ENCODE measurements around the gene EID3. TPM values are rescaled to one million over a fixed set of nuclear protein-coding genes. Genes with fewer than 3 reads are reported as not detected.

Gene EID3
- total and polyA plus RNA-seq, 4 experiments from 2014 or later = 9.4 to 15.6 (median 11.3) TPM

DNA sequence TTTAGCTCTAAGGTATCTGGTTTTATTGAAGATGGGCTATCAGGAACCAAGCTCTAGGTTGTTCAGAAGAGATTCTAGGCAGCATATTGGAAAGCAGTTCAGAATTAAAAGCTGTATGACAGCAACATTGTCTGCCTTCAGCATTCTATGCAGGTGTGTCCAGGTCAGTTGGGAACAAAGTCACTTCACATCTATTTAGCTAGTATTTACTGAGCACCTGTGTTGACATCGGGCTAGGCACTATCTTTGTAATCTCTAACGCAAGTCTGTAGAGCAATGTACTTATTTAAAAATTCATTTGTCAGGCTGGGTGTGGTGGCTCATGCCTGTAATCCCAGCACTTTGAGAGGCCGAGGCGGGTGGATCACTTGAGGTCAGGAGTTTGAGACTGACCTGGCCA, 6.8 kb upstream of the EID3 start:
- CTCF ChIA-PET (ENCODE audit: partially characterized antibody) = interaction anchor here (0.7 to 5.8 kb wide), 2 partner anchors 9 to 73 kb away, joined by 4 to 35 read pairs; no protein-coding TSS in a partner anchor
- Histone ChIP-seq H3K4me3 (ENCODE audit: low read length in 2 of 2) (no peak overlapping the region), H3K9me3 (ENCODE audit: control insufficient read depth in 1 of 2, low read length in 2 of 2) (no peaks in the 10 kb centered on the region), H3K27ac (ENCODE audit: low read depth, low read length) (no peak overlapping the region), H3K27me3 (ENCODE audit: insufficient read depth, low read length) (no peaks in the 10 kb centered on the region), H3K4me1 (ENCODE audit: insufficient read depth, low read length) (peaks cover 8% of the 10 kb centered on the region), H3K36me3 (ENCODE audit: insufficient read depth, low read length) (peaks cover 13% of the 10 kb centered on the region)
- POLR2A ChIA-PET (ENCODE audit: partially characterized antibody) = interaction anchor here (1.7 kb wide), 1 partner anchor 9 kb away, joined by 8 read pairs; no protein-coding TSS in a partner anchor
- Mint-ChIP-seq H3K36me3 (peaks cover 23 to 47% of the 10 kb centered on the region in 2 donors), H3K9me3 (no peaks in the 10 kb centered on the region), H3K4me3 (no peak overlapping the region), H3K27ac (peak overlapping the region in 1 of 7 donors; percentile 87), H3K4me1 (peaks cover 23 to 58% (median 31%) of the 10 kb centered on the region in 4 donors), H3K27me3 (no peaks in the 10 kb centered on the region)
- DNase-seq = no peak
- intact Hi-C loops (cut with micrococcal nuclease) = no loop called here

DNA sequence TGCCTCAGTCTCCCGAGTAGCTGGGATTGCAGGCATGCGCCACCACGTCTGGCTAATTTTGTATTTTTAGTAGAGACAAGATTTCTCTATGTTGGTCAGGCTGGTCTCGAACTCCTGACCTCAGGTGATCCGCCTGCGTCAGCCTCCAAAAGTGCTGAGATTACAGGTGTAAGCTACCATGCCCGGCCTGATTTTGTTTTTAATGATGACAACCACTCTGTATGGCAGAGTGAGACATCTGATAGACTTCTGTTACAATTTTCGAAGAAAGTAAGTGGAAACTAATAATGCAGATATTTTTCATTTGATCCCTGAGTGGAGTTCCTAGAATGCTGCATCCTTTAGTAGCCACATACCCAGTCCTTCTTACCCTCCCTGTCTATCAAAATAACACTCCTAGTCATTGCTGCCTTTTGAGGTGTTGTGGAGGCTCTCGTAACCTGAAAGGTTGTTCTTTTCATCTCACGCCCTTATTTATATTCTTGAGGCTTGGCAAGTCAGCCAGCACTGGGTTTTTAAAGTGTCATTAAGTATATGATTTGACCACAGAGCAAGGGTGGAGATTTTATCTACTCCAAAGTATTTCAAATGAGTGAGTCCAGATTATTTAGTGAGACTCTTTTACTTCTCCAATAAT, 5.9 kb upstream of the EID3 start:
- intact Hi-C loops (cut with micrococcal nuclease) = no loop called here
- Mint-ChIP-seq H3K27ac (peak overlapping the region in 2 of 7 donors; percentile 48 to 60), H3K36me3 (peaks cover 16 to 40% of the 10 kb centered on the region in 2 donors), H3K27me3 (no peaks in the 10 kb centered on the region), H3K9me3 (no peaks in the 10 kb centered on the region), H3K4me3 (no peak overlapping the region), H3K4me1 (peaks cover 20 to 61% (median 32%) of the 10 kb centered on the region in 4 donors)
- no peak for DNase-seq
- Histone ChIP-seq H3K27me3 (ENCODE audit: insufficient read depth, low read length) (no peaks in the 10 kb centered on the region), H3K27ac (ENCODE audit: low read depth, low read length) (no peak overlapping the region), H3K4me3 (ENCODE audit: low read length in 2 of 2) (no peak overlapping the region), H3K4me1 (ENCODE audit: insufficient read depth, low read length) (peaks cover 8% of the 10 kb centered on the region), H3K36me3 (ENCODE audit: insufficient read depth, low read length) (peaks cover 9% of the 10 kb centered on the region), H3K9me3 (ENCODE audit: control insufficient read depth in 1 of 2, low read length in 2 of 2) (no peaks in the 10 kb centered on the region)
- ChIA-PET CTCF (ENCODE audit: partially characterized antibody) (interaction anchor here (5.8 kb wide), 1 partner anchor 10 kb away, joined by 35 read pairs; no protein-coding TSS in a partner anchor), POLR2A (ENCODE audit: partially characterized antibody) (interaction anchor here (1.7 kb wide), 1 partner anchor 10 kb away, joined by 8 read pairs; no protein-coding TSS in a partner anchor)

DNA sequence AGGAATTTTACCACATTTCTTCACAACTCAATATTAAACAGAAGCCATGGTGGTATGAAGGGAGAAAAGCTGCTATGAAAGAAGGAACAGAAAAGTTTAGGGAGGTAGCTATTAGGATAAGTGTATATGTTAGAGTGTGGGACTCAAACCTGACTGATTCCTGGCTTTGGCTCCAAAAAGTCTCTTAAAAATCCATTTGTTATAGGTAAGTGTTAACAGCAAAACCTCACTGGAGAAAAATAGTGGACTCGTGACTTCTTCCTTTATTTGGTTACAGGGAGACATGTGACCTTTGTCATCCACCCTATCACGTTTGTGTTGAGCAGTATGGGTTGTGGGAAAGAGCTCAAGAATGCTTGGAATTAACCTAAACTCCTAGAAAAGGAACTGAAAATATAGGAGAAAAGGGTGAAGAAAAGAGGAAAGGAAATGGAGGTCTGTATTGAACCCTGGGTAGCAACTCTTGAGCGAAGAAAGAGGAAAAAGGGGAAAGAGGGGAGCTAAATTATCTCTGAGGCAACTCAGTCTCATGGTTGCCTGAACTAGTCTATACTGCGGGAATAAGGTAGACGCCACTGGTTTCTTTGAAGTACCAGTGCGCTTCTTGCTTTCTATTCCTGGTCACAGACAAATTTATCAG, 3.6 kb upstream of the EID3 start:
- ChIA-PET POLR2A (ENCODE audit: partially characterized antibody) (interaction anchor here (1.3 to 2.8 kb wide), 2 partner anchors 11 to 13 kb away, joined by 5 to 19 read pairs; no protein-coding TSS in a partner anchor), CTCF (ENCODE audit: partially characterized antibody) (interaction anchor here (0.7 to 5.8 kb wide), 3 partner anchors 10 to 360 kb away, joined by 3 to 35 read pairs (median 4); no protein-coding TSS in a partner anchor)
- DNase-seq = no peak
- Mint-ChIP-seq H3K27me3 (no peaks in the 10 kb centered on the region), H3K36me3 (peaks cover 10 to 25% of the 10 kb centered on the region in 2 donors), H3K27ac (peak overlapping the region in 4 of 7 donors; percentile 13 to 57 (median 32)), H3K4me3 (peak overlapping the region in 1 of 8 donors; percentile 16), H3K9me3 (no peaks in the 10 kb centered on the region), H3K4me1 (peaks cover 31 to 68% (median 45%) of the 10 kb centered on the region in 4 donors)
- Histone ChIP-seq H3K27me3 (ENCODE audit: insufficient read depth, low read length) (no peaks in the 10 kb centered on the region), H3K4me1 (ENCODE audit: insufficient read depth, low read length) (peaks cover 26% of the 10 kb centered on the region), H3K36me3 (ENCODE audit: insufficient read depth, low read length) (peaks cover 3% of the 10 kb centered on the region), H3K27ac (ENCODE audit: low read depth, low read length) (no peak overlapping the region), H3K9me3 (ENCODE audit: control insufficient read depth in 1 of 2, low read length in 2 of 2) (no peaks in the 10 kb centered on the region), H3K4me3 (ENCODE audit: low read length in 2 of 2) (no peak overlapping the region)
- intact Hi-C loops (cut with micrococcal nuclease) = loop anchor here (5.0 to 10.0 kb wide), 3 partner anchors 165 to 238 kb away; partner anchors contain the start of gene HCFC2

DNA sequence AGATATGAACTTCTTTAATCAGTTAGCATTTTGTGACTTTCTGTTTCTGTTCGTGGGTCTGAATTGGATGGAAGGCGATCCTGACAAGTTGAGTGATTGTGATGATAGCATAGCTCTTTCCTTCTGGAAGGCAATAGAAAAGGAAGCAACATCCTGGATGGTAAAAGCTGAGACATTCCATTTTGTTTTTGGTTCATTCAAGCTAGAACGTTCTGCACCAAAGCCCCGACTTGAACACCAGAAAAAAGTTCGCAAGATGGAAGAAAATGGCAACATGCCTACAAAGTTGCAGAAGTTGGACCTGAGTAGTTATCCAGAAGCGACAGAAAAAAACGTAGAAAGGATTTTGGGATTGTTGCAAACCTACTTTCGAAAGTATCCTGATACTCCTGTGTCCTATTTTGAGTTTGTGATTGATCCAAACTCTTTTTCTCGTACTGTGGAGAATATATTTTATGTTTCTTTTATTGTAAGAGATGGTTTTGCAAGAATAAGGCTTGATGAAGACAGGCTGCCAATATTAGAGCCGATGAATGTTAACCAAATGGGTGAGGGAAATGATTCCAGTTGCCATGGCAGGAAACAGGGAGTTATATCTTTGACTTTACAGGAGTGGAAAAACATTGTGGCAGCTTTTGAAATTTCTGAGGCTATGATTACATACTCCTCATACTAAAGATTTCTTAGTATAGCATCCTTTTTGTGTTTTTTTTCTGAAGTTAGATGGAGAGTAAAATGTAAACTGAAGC, 896 bp downstream of the EID3 start:
- intact Hi-C loops (cut with micrococcal nuclease) = loop anchor here (5.0 to 10.0 kb wide), 3 partner anchors 160 to 242 kb away; partner anchors contain the start of gene HCFC2
- Histone ChIP-seq H3K36me3 (ENCODE audit: insufficient read depth, low read length) (no peaks in the 10 kb centered on the region), H3K4me1 (ENCODE audit: insufficient read depth, low read length) (peaks cover 41% of the 10 kb centered on the region), H3K9me3 (ENCODE audit: control insufficient read depth in 1 of 2, low read length in 2 of 2) (no peaks in the 10 kb centered on the region), H3K27me3 (ENCODE audit: insufficient read depth, low read length) (no peaks in the 10 kb centered on the region), H3K27ac (ENCODE audit: low read depth, low read length) (peak overlapping the region; percentile 95), H3K4me3 (ENCODE audit: low read length in 2 of 2) (peak overlapping the region; percentile 64 to 67)
- no peaks in the 10 kb centered on the region for H3K27me3 Mint-ChIP-seq
- H3K27ac Mint-ChIP-seq = peak overlapping the region; percentile 97 to 98 (median 98)
- ChIA-PET CTCF (ENCODE audit: partially characterized antibody) (interaction anchor here (0.7 to 3.5 kb wide), 8 partner anchors 9 to 90 kb away, joined by 3 to 41 read pairs (median 8); partner anchors contain the start of gene TXNRD1), POLR2A (ENCODE audit: partially characterized antibody) (interaction anchor here (0.9 to 3.2 kb wide), 9 partner anchors 9 to 803 kb away, joined by 3 to 97 read pairs (median 5); partner anchors contain the start of genes HSP90B1, NFYB, TDG and WASHC4)
- no peaks in the 10 kb centered on the region for H3K9me3 Mint-ChIP-seq
- peaks cover 43 to 83% (median 58%) of the 10 kb centered on the region in 4 donors for H3K4me1 Mint-ChIP-seq
- peaks cover 4 to 9% of the 10 kb centered on the region in 2 donors for H3K36me3 Mint-ChIP-seq
- peak overlapping the region; percentile 90 to 99 (median 97) for H3K4me3 Mint-ChIP-seq
- no peak for DNase-seq

DNA sequence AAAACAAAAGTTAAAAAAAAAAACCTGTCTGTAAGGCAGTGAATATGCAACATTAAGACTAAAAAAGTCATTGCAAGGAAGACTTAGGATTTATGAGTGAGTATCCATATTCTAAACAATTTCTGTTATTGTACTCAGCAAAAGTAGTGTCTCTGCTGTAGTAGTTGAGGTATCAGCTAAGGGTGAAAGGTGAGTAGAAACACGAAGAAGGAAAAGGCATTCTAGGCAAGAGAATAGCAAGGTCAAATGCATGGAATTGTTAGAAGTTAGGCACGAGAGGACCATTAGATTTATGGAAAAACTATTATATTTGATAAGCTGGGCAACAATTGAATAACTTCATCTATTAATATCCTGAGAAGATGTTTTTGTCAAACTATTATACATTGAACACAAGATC, 1.8 kb downstream of the EID3 start:
- Mint-ChIP-seq H3K9me3 (no peaks in the 10 kb centered on the region), H3K4me3 (peak overlapping the region in 7 of 8 donors; percentile 31 to 99 (median 97)), H3K4me1 (peaks cover 41 to 80% (median 55%) of the 10 kb centered on the region in 4 donors), H3K27me3 (no peaks in the 10 kb centered on the region), H3K36me3 (peaks cover 7 to 8% of the 10 kb centered on the region in 2 donors), H3K27ac (peak overlapping the region in 6 of 7 donors; percentile 5 to 97 (median 52))
- CTCF ChIA-PET (ENCODE audit: partially characterized antibody) = interaction anchor here (1.1 to 3.5 kb wide), 4 partner anchors 17 to 90 kb away, joined by 3 to 41 read pairs (median 9); partner anchors contain the start of gene TXNRD1
- H3K4me1 ChIP-seq (ENCODE audit: insufficient read depth, low read length) = peaks cover 41% of the 10 kb centered on the region
- H3K4me3 ChIP-seq (ENCODE audit: low read length in 2 of 2) = no peak overlapping the region
- POLR2A ChIA-PET (ENCODE audit: partially characterized antibody) = interaction anchor here (1.7 kb wide), 1 partner anchor 19 kb away, joined by 6 read pairs; no protein-coding TSS in a partner anchor
- no peaks in the 10 kb centered on the region for H3K27me3 ChIP-seq (ENCODE audit: insufficient read depth, low read length)
- no peaks in the 10 kb centered on the region for H3K36me3 ChIP-seq (ENCODE audit: insufficient read depth, low read length)
- no peak for DNase-seq
- no peaks in the 10 kb centered on the region for H3K9me3 ChIP-seq (ENCODE audit: control insufficient read depth in 1 of 2, low read length in 2 of 2)
- intact Hi-C loops (cut with micrococcal nuclease) = loop anchor here (10.0 kb wide), 2 partner anchors 159 to 189 kb away; no protein-coding TSS in a partner anchor
- H3K27ac ChIP-seq (ENCODE audit: low read depth, low read length) = no peak overlapping the region

DNA sequence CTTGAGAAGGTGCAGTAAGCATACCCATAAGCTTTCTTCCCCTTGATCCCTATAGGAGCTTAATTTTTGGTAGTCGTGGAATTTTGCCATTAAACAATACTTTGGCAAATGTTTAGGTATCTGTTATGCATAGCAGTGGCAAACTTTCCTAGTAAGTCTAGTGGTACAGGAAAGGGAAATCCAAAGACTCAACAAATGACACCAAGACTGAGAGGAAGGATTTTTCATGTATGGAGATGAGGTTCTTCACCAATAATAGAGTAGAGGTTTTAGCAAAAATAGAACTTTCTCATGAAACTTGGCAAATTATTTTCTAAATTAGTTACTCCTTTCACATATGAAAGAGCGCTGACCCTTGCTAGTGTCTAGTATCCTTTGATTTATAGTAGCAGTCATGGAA, 2.8 kb downstream of the EID3 start:
- H3K4me1 Mint-ChIP-seq = peaks cover 40 to 72% (median 55%) of the 10 kb centered on the region in 4 donors
- no peaks in the 10 kb centered on the region for H3K9me3 Mint-ChIP-seq
- Histone ChIP-seq H3K9me3 (ENCODE audit: control insufficient read depth in 1 of 2, low read length in 2 of 2) (no peaks in the 10 kb centered on the region), H3K36me3 (ENCODE audit: insufficient read depth, low read length) (peaks cover 5% of the 10 kb centered on the region), H3K4me1 (ENCODE audit: insufficient read depth, low read length) (peaks cover 41% of the 10 kb centered on the region), H3K27me3 (ENCODE audit: insufficient read depth, low read length) (no peaks in the 10 kb centered on the region), H3K4me3 (ENCODE audit: low read length in 2 of 2) (no peak overlapping the region), H3K27ac (ENCODE audit: low read depth, low read length) (no peak overlapping the region)
- H3K4me3 Mint-ChIP-seq = peak overlapping the region in 1 of 8 donors; percentile 44
- intact Hi-C loops (cut with micrococcal nuclease) = loop anchor here (10.0 kb wide), 2 partner anchors 158 to 188 kb away; no protein-coding TSS in a partner anchor
- H3K36me3 Mint-ChIP-seq = peaks cover 11 to 13% of the 10 kb centered on the region in 2 donors
- ChIA-PET CTCF (ENCODE audit: partially characterized antibody) (interaction anchor here (1.1 to 1.6 kb wide), 2 partner anchors 18 to 91 kb away, joined by 3 to 6 read pairs; partner anchors contain the start of gene TXNRD1), POLR2A (ENCODE audit: partially characterized antibody) (interaction anchor here (1.2 to 1.7 kb wide), 2 partner anchors 18 to 20 kb away, joined by 4 to 6 read pairs; no protein-coding TSS in a partner anchor)
- H3K27me3 Mint-ChIP-seq = no peaks in the 10 kb centered on the region
- DNase-seq = no peak
- no peak overlapping the region for H3K27ac Mint-ChIP-seq
